Measurements from ENCODE around the gene UFM1. TPM values are rescaled to one million over a fixed set of nuclear protein-coding genes. Genes with fewer than 3 reads are reported as not detected.

The UFM1 gene
- total and polyA plus RNA-seq, 9 of the 15 experiments (the other 6 are each of a cell fraction or from before 2014, with no cell fraction given): 26.3 to 58.5 (median 36.1) TPM

GRCh38 chr13:38382946-38383345 lies 33.3 kb downstream of the UFM1 start (continued):
- no peak for TF ChIP-seq RBM15 (IDR thresholded peaks at IDR 0.05; ENCODE audit: insufficient read depth, low read length)
- TF ChIP-seq ZNF639 (CRISPR knock-in tag; conservative IDR thresholded peaks at IDR 0.05 in 1 of 2, IDR thresholded peaks at IDR 0.05 in 1 of 2): no peak
- TF ChIP-seq MTA1 (IDR thresholded peaks at IDR 0.05; ENCODE audit: borderline replicate concordance): no peak
- TF ChIP-seq ESRRA (IDR thresholded peaks at IDR 0.05; ENCODE audit: borderline replicate concordance, low read depth): no peak

- intact Hi-C loops (cut with micrococcal nuclease): no loop called here
- TF ChIP-seq ZNF408 (CRISPR knock-in tag; IDR thresholded peaks at IDR 0.05; ENCODE audit: low read depth): no peak
- TF ChIP-seq ZC3H8 (IDR thresholded peaks at IDR 0.05): no peak
- TF ChIP-seq PYGO2 (tag; IDR thresholded peaks at IDR 0.05): no peak
- no peak for TF ChIP-seq CHAMP1 (IDR thresholded peaks at IDR 0.05)
- TF ChIP-seq TBL1XR1 (IDR thresholded peaks at IDR 0.05; ENCODE audit: low read length in 2 of 2): no peak
- TF ChIP-seq SMARCA4 (IDR thresholded peaks at IDR 0.05): no peak
- no peak for TF ChIP-seq CLOCK (CRISPR knock-in tag; IDR thresholded peaks at IDR 0.05; ENCODE audit: borderline replicate concordance)
- no peak for TF ChIP-seq POLR2A (conservative IDR thresholded peaks at IDR 0.05)
- no peak for TF ChIP-seq RBM39 (optimal IDR thresholded peaks at IDR 0.05; ENCODE audit: low read depth, low read length)
- no peak for TF ChIP-seq KDM4B (IDR thresholded peaks at IDR 0.05; ENCODE audit: borderline replicate concordance in 2 of 2, low read depth in 1 of 2)
- TF ChIP-seq TCFL5 (CRISPR knock-in tag; conservative IDR thresholded peaks at IDR 0.05): no peak
- TF ChIP-seq STAG1 (CRISPR knock-in tag; IDR thresholded peaks at IDR 0.05; ENCODE audit: borderline replicate concordance): no peak
- no peak for TF ChIP-seq C11orf30 (IDR thresholded peaks at IDR 0.05; ENCODE audit: low read depth)
- no peak for TF ChIP-seq ESRRA (IDR thresholded peaks at IDR 0.05; ENCODE audit: borderline replicate concordance, low read depth)
Observed at GRCh38 chr13:38384171-38384570, 34.5 kb downstream of the UFM1 start.

More at GRCh38 chr13:38384171-38384570, 34.5 kb downstream of the UFM1 start:
- Histone ChIP-seq H3K27ac (ENCODE audit: extremely low read depth, low read depth, low read length) (no peak overlapping the region), H2AFZ (ENCODE audit: low read depth, low read length) (no peak overlapping the region), H3K9me3 (replicated peaks; ENCODE audit: control insufficient read depth, insufficient read depth, low read depth, low read length) (no peaks in the 10 kb centered on the region), H3K79me2 (ENCODE audit: control insufficient read depth, insufficient read depth, low read length) (no peaks in the 10 kb centered on the region), H3K9ac (ENCODE audit: insufficient read depth in 1 of 2, low read depth in 2 of 2, low read length in 2 of 2) (no peak overlapping the region), H3K27me3 (ENCODE audit: control insufficient read depth in 2 of 2, insufficient read depth in 2 of 2, low read length in 2 of 2) (no peaks in the 10 kb centered on the region), H3K4me2 (ENCODE audit: insufficient read depth, low read length) (no peak overlapping the region), H3K9me1 (ENCODE audit: control insufficient read depth, insufficient read depth, low read length) (no peaks in the 10 kb centered on the region), H3K4me3 (no peak overlapping the region), H3K36me3 (ENCODE audit: control insufficient read depth, insufficient read depth, low read length) (no peaks in the 10 kb centered on the region), H4K20me1 (replicated peaks; ENCODE audit: control insufficient read depth, insufficient read depth, low read length) (no peaks in the 10 kb centered on the region), H3K4me1 (replicated peaks in 1 of 2; ENCODE audit: control insufficient read depth in 2 of 2, insufficient read depth in 2 of 2, low read length in 2 of 2) (no peaks in the 10 kb centered on the region)
- FAIRE-seq: no peak
- BruUV-seq (replicated peaks): no TSS peak
- no peak for ATAC-seq
- DNase-seq (ENCODE audit: extremely low read depth in 1 of 4, low spot score in 3 of 4): no peak
- POLR2A ChIA-PET: no interaction called here
- CTCF ChIA-PET (ENCODE audit: low intra/inter-chr PET ratio): no interaction called here
- in situ Hi-C loops (cut with MboI): no loop called here
- 13% methylated on average over 3 of the region's 3 CpGs for WGBS (ENCODE audit: insufficient coverage, low coverage, missing lambda C conversion rate)
